ENCODE data around the gene RSPH1.

Gene RSPH1

DNA sequence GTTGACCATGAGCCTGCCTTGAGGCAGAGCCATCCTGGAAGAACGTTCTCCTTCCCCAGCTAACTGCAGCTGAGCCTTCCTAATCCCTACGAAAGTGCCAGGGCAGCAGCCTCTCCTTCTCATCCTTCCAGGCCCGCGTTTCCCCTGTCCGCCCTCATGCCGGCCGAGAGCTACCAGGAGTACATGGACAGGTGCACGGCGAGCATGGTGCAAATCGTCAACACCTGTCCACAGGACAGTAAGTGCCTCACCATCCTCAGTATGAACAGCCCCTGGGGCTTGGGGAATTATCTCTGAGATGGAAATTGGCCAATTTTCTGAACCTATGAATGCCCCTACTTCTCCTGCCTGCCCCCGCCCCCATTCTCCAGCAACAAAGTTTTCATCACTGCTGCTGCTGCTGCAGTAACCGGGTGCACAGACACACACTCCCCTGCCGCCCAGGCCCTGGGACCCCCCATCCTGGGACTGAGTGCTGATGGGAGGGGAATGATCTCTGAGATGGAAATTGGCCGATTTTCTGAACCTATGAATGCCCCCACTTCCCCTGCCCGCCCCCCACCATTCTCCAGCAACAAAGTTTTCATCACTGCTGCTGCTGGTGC lies 52.7 kb downstream of the RSPH1 start:
- DNase-seq = no peak

DNA sequence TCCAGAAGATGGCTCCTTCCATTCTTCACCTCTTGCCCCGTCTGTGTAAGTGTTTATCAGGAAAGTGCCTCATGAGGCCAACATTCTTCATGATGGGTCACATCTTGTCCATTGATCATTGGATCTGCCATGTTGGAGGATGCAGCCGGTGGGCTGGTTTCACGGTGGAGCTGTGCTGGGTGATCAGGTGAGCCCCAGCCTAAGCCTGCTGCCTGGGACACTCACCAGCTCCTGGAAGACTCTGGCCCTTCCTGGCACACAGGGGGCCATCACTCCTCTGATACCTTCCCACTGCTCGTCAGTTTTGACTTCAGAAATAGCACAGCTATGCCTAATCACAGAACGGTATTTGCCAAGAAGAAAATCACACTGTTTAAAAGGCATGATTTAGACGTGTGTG lies 54.1 kb downstream of the RSPH1 start:
- DNase-seq = no peak

DNA sequence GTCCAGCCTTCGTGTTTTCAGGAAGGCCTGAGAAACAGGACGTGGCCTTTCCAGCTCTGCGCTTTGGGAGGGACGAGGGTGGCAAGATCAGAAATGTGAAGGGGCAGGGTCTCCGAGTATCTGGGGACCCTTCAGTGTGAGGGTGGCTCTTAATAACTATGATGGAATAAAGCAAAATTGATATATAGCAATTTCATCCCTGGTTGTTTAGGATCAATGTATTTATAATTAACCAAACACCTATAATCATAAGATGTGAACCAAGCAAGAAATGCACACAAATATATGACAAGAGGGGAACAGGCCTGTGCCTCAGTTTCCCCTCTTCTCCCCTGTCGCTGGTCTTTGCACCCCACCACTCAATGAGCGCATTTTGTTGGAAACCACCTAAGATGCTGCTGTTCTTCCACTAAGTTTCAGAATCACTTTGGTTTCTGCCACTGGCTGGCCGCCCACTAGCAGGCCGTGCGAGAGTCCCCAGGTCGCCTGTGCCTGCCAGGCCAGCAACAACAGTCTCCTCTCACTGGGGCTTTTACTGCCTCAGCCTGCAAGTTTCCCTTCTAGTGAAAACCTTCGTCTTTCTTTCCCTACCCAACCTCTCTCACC lies 55.7 kb downstream of the RSPH1 start:
- DNase-seq = no peak

DNA sequence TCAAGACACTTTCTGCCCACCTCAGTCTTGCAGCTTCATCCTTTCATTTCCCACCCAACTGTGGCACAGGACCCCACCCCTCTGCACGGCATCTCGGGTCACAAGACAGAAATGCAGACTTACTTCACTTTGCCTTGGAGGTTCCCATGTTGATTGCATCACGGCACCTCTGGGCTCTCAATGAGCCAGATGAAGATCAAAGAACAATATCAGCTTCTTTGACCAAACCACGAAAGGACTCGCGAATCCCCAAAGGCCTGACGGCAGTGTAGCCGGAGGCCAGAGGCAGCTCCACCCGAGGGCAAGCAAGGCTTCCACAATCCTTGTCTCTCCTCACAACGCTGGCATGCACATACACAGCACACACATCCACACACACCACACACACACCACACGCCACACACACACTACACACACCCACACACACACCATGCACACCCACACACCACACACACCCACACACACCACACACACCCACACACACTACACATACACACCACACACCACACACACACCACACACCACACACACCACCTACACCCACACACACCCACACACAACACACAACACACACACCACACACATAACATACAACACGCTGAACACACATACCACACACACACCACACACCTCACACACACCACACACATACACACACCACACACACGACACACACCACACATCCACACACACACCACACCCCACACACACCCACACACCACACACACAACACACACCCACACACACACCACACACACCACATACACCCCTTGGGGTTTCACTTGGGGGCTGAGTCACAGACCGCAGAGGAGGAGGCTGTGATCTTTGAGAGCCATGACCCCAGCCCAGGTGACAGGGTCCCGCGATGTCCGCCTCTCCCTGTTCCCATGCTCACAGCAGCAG lies 56.5 kb downstream of the RSPH1 start:
- DNase-seq = no peak

DNA sequence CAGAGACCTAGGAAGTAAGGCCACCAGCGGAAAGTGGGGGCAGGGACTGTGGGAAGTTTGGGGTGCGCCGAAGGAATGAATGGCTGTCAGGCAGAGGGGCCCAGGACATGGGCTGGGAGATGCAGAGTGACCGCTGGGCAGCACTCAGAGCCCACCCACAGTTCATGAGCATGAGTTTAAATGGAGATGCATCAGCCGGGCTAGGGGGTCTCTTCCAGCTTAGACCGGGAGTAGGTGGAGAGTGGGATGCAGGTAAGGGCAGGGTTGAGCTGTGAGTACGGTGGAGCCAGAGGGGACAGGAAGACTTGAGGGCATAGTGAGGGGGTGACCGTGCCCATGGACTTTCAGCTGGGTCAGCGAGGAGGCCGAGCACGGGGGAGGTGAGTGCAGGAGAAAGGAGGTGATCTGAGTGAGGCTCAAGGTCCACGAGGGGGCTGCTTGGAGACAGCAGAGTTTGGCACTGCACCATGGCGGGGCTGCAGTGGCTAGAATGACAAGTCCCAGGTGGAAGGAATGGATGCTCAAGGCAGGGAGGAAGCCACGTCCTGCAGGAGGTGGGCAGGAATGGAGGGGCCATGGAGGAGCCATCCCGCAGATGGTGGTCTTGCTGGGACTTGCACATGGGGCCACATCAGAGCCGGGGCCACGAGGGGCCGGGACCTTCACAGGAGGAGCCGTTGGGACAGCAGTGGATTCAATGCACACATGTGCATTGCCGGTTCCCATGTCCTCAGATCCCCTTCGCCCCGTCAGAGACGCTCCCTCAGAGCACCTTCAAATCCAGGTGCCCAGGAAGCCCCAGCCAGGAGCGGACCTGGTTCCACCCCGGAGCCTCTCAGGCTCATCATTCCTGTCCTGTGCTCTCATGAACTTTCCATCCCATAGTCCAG lies 57.5 kb downstream of the RSPH1 start:
- no peak for DNase-seq

DNA sequence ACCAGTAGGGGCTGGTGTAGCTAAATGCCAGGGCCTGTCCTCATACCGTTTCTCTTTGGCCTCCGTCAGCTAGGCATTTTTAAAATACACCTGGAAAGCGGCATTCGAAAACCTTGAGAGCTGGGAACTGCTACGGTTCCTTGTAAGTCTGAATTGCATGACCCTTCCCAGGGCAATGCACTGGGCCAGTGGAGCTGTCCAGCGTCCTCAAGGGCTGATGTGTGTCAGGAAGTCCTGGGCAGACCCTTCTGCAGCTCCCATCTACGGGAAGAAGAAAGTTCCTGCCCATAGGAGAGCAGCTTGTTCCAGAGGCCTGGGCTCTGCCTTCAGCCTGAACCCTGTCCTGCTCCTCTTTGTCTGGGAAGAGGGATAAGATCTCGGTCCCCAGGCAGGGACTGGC lies 58.2 kb downstream of the RSPH1 start:
- no peak for DNase-seq

DNA sequence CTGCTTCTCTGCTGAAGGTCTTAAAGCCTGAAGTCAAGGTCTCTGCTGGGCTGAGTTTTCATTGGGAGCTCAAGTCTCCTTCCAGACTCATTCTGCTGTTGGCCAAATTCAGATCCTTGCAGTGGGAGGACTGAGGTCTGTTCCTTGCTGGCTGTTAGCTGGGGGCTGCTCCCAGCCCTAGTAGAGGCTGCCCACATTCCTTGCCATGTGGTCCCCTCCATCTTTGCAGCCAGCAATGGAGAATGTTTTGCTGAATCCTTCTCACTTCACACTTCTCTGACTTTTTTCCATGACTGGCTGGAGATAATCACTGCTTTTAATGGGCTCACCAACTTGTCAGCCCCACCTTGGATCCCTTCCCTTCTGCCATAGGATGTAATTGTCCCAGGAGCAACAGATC lies 59.1 kb downstream of the RSPH1 start:
- DNase-seq = no peak

DNA sequence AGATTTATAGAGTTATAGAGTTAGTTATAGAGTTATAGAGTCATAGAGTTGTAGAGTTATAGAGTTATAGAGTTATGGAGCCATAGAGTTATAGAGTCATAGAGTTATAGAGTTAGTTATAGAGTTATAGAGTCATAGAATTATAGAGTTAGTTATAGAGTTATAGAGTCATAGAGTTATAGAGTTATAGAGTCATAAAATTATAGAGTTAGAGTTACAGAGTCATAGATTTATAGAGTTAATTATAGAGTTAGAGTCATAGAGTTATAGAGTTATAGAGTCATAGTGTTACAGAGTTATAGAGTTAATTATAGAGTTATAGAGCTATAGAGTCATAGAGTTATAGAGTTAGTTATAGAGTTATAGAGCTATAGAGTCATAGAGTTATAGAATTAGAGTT lies 60.2 kb downstream of the RSPH1 start:
- no peak for DNase-seq

DNA sequence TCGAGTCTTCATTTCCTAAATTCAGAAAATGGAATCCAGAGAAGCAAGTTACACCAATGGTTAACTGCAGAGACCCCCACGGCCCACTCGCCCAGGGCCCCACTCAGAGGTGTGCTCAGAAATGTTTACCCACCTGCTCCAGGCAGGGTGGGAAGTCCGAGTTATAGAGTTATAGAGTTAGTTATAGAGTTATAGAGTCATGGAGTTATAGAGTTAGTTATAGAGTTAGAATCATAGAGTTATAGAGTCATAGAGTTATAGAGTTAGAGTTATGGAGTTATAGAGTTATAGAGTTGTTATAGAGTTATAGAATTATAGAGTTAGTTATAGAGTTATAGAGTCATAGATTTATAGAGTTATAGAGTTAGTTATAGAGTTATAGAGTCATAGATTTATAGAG lies 60.6 kb downstream of the RSPH1 start:
- DNase-seq = no peak

DNA sequence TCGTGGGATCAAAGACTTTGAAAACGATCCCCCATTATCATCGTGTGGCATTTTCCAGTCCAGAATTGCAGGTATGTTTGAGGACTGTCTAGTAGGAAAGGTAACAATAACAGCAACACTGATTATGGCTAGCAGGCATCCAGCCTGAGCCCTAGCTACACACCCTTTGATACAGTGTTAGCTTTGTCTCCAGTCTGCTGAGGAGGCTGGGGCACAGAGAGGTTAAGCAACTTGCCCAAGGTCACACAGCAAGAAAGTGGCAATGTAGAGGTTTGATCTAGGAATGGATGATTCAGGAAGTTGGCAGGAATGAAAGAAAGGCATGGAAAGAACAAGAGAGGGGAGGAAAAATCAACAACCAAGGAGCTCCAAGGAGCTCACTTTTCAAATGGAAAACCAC lies 61.1 kb downstream of the RSPH1 start:
- no peak for DNase-seq

DNA sequence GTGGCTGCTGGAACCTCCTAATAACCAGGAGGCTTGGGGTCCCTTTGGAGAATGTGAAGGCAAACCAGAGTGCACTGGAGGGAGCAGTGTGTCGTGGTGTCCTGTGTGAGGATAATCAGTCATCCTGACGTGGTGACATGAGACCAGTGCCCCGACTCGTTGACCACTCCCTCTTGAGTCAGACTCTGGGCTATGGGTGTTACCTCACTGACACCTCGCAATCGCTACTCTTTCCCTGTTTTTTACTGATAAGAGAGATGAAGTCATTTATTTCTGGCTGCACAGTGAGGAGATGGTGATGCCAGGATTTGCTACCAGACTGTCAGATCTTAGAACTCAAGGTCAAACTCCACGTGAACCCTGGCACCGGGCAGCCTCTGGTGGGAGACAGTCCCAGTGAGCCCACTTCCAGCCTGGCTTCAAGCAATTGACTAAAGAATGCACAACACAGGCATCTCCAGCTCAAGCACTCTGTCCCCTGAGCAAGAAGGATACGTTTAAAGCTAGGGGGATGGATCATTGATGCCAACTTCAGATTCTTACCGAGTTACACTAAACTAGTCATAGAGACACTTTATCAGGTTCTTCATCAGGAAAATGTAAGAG lies 62.0 kb downstream of the RSPH1 start:
- no peak for DNase-seq

DNA sequence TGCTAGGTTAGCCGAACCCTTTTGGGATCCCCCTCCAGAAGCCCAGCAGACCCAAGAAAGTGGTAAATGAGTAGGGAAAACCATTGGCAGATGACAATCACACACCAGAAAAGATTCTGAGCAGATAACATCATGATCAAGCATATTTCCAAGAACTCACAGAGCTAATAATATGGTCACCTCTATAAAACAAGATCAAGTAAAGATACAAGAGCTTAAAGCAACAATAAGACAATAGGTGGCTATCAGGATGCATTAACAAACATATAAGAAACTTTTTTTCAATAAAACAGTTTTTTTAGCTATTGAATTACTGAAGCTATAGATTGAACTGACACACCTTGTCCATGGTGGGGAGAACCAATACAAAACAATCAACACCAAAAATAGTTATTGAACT lies 63.3 kb downstream of the RSPH1 start:
- no peak for DNase-seq

DNA sequence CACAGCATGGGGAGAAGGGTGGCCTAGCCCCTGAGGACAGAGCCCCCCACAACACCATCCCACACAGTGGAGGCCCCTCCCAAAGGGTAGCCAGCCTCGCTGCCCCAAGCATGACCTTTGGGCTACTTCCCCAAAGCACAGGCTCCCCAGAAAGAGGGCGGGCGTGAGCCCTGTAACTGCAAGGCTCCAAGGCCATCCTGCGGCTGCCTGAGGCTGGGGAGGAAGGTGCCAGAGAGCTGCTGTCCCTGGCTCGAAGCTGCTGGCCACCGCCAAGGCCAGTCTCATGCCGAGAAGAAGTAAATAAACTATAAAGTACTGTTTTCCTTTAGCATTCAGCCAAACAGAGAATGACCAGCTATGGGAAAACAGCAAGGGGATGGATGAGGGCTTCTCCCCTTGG lies 64.8 kb downstream of the RSPH1 start:
- no peak for DNase-seq

DNA sequence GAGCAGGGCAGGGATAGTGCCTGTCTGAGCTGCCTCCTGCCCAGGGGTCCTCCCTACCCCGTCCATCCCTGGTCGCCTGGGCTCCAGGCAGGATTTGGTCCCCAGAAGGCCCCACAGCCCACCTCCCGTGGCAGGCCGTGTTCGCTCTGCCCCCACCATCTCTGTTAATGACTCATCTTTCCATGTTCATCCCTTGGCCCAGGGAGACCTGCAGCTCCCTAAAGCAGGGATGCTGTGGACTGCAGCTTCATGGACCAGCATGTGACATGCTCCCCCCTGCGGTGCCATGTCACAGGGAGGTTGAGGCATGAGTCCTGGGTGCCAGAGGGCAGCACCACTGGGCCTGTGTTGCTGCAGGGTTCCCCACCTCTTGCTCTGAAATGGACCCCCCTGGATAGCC lies 65.5 kb downstream of the RSPH1 start:
- DNase-seq = no peak

DNA sequence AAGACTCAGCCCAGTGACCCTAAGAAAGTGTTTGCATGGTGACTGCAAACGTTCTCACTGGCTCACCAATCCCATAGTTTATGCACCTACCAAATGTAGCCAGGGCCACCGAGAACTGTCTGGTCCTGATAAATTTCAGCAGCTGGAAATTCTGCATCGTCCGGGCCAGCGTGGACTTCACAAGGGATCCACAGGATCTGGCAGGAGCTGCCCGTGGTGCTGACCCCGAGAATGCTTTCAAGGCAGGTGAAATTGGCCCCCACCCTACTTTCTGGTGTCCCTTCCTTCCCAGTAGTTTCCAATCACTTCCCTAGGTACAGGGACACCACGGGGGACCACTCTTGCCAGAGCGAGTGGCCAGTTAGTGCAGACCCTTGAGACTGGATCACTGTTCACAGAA lies 66.2 kb downstream of the RSPH1 start:
- no peak for DNase-seq

DNA sequence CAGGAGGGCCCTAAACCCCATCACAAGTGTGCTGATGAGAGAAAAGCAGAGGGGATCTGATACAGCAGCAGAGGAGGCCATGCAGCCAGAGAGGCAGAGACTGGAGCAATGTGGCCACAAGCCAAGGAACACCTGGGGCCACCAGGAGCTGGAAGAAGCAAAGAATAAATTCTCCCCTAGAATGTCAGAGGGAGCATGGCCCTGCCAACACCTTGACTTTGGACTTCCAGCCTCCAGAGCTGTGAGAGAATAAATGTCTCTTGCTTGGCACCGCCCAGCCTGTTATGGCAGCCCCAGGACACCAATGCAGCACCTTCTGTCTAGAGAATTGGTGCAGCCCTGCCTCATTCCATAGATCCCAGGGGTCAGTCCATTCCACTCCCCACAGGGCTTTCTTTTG lies 67.0 kb downstream of the RSPH1 start:
- no peak for DNase-seq

DNA sequence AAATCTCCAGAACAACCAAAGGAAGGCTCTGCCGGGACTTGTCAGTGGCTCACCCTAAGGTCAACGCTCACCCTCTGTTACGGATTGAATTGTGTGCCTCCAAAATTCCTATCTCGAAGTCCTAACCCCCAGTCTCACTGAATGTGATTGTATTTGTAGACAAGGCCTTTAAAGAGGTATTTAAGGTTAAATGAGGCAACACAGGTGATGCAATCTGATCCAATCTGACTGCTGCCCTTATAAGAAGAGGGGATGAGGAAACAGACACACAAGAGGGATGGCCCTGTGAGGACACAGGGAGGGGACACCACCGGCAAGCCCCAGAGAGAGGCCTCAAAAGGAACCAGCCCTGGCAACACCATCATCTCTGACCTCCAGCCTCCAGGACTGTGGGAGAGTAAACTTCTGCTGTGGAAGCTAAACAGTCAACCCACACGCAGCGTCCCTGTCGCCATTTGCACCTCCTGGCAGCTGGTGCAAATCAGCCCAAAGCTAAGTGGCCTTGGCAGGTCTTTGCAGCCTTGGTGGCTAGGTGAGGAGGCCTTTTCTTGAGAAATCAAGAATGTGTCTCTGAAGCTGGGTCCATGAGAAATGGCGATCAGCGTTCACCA lies 68.1 kb downstream of the RSPH1 start:
- DNase-seq = no peak

DNA sequence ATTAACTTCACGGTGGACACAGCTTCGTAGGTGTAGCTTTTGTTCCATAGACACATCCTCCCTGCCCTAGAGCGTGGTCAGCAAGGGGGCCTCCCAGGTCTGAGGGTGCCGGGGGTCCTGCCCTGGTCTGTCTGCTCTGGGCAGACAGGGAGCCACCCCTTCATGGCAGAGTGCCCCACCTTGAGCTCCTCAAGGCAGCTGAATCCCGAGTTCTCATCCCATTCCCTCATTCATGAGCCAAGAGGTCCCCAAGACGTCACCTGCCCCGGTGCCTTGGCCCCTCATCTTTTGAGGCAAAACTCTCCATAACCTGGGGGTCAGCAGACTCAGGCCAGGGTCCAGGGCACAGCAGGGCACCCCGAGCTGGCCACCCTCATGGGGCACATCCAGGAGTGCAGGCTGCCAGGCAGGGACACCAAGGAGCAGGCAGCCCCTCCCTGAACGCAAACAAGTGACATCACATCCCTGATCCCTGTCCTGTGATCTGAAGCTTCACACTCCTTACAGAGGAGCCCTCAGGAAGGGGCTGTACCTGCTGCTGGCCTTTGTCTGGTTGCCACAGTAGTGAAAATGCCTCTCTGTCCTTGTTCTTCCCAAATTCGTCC lies 69.0 kb downstream of the RSPH1 start:
- no peak for DNase-seq

DNA sequence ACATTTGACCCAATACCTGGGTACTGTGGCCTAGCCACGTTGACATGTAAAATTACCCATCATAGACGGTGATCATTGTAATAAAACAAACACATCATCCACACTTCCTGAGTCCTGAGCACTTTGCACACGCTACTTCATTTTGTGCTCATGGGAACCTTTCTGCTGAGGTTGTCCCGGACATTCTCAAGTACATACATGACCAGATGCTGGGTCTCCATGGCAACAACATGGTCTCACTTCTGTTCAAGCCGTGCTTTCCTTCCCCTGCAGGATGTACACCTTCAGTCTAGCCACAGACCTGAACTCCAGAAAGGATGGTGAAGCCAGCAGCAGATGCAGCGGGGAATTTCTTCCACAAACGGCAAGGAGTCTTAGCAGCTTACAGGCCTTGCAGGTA lies 69.6 kb downstream of the RSPH1 start:
- DNase-seq = no peak

DNA sequence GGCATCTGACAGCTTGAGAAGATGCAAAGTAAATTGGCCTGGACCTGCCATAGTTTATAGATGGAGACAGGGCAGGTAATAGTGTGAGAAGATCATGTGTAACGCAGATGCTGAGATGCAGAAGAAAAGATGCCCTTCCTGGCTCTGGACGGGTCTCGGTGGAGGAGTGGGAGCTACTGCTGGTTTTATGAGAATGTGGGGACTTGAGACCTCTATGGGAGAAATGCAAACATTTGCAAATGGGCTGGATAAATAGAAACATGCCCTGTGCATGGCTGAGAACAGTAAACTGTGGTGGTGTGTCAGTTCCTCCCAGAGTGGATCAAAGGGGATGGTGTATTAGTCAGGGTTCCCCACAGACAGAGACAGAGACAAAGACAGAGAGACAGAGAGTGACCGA lies 70.4 kb downstream of the RSPH1 start:
- DNase-seq = no peak

DNA sequence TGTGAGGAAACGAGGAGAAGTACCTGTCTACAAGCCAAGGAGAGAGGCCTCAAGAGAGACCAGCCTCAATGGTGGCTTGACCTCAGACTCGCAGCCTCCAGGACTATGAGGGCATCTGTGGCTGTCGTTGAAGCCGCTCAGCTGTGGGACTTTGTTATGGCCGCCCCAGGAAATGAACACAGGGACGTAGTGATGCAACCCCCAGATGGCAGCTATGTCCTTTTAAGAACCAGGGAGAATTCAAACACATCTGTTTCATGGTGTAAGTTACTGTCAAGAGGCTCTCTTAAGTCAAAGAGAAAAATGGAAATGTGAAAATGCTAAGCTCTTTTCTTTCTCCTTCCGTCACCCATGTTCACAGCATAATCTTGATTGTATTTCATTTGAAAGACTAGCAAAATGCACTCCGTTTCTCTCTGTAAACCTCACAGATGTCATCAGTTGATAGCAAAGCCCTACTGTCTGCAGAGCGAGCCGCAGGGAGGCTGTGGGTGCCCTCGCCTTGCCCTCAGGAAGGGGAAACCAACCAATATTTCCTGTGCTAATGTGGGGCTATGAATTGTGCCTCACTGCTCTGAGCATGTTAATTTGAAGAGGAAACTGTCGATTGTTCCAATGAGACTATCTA lies 71.0 kb downstream of the RSPH1 start:
- no peak for DNase-seq

DNA sequence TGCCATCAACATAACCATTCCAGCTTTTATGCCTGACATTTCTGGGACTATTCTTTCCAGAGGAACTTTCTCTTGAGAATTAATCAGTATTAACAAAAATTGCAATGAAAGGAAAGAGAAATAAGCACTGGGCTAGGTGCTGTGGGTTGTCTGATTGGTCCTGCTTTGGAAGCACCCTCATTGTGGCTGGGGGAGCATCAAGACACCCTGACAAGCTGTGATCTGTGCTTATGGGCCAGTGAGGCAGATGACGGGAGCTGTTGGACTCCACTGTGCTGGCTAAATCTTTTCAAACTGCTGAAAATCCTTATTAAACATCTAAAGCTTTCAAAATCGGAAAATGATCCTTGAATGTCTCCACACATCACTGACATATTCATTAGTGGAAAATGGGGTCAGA lies 72.3 kb downstream of the RSPH1 start:
- no peak for DNase-seq

Data from SHP77 treated with DMSO at 0.1 percent for 48 hours (cell line).